ENCODE results near the gene SOX6. TPM values are rescaled to one million over a fixed set of nuclear protein-coding genes. Genes with fewer than 3 reads are reported as not detected.
"Not testable (repeated sequence)": the region's sequence is repeated elsewhere in the genome, so short reads cannot be mapped to it uniquely, and the experiment has no call there.

SOX6 gene
- total RNA-seq, 4 donors from 2014 or later, result 5.7 to 23.8 (median 18.4) TPM

DNA sequence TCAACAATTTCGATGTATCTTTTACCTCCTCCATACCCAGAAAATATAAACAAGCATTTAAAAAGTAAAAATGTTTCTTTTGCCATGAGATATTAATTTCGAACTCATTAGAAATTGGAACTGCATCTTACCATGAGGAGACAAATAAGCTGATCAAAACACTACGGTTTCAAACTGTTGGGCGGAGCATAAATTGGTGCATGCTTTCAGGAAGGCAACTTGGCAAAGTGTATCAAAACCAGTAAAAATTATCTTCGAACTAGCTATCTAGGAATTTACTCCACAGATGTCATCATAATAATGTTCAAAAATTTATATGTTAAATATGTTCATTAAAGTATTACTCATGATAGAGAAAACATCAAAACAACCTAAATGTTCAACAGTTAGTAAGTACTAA is 21.4 kb upstream of the SOX6 start:
- Histone ChIP-seq H3K4me3 (no peak overlapping the region), H3K27me3 (no peaks in the 10 kb centered on the region), H3K36me3 (no peaks in the 10 kb centered on the region), H3K27ac (no peak overlapping the region), H3K9me3 (no peaks in the 10 kb centered on the region), H3K4me1 (peaks cover 0 to 10% (median 0%) of the 10 kb centered on the region in 4 donors)
- DNase-seq (ENCODE audit: low spot score in 2 of 2), result no peak
- TF ChIP-seq EP300 (IDR thresholded peaks at IDR 0.05) (no peak), POLR2A (IDR thresholded peaks at IDR 0.05) (no peak)
- TF ChIP-seq, protein P1, sequence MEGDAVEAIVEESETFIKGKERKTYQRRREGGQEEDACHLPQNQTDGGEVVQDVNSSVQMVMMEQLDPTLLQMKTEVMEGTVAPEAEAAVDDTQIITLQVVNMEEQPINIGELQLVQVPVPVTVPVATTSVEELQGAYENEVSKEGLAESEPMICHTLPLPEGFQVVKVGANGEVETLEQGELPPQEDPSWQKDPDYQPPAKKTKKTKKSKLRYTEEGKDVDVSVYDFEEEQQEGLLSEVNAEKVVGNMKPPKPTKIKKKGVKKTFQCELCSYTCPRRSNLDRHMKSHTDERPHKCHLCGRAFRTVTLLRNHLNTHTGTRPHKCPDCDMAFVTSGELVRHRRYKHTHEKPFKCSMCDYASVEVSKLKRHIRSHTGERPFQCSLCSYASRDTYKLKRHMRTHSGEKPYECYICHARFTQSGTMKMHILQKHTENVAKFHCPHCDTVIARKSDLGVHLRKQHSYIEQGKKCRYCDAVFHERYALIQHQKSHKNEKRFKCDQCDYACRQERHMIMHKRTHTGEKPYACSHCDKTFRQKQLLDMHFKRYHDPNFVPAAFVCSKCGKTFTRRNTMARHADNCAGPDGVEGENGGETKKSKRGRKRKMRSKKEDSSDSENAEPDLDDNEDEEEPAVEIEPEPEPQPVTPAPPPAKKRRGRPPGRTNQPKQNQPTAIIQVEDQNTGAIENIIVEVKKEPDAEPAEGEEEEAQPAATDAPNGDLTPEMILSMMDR (IDR thresholded peaks at IDR 0.05), result no peak
- 86% methylated on average over 5 of the region's 5 CpGs for WGBS, 2 donors

DNA sequence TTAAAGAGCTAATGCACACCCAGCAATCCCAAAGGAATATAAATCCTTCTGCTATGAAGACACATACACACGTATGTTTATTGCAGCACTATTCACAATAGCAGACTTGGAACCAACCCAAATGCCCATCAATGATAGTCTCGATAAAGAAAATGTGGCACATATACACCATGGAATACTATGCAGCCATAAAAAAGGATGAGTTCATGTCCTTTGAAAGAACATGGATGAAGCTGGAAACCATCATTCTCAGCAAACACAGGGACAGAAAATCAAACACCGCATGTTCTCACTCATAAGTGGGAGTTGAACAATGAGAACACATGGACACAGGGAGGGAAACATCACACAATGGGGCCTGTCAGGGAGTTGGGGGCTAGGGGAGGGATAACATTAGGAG is 19.3 kb upstream of the SOX6 start:
- H3K27me3 ChIP-seq; H3K27ac ChIP-seq; H3K4me3 ChIP-seq; H3K36me3 ChIP-seq; DNase-seq (ENCODE audit: low spot score in 2 of 2); H3K4me1 ChIP-seq; H3K9me3 ChIP-seq: not testable (repeated sequence)
- WGBS, 2 donors, result 87 to 94% methylated on average over 3 of the region's 3 CpGs

DNA sequence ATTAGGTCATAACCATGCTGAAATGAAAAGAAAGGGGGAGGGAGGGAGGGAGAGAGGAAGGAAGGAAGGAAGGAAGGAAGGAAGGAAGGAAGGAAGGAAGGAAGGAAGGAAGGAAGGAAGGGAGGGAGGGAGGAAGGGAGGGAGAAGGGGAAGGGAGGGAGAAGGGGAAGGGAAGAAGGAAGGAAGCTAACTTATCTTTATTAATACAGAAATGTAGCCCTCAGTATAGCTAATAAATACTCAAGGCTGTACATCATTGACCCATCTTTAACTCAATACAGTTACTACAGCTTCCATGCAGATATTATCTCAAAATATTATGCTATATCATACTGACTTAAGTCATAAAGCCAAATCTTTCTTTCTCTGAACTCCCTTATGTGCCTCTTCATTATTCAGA is 17.4 kb upstream of the SOX6 start:
- H3K27ac ChIP-seq, result no peak overlapping the region
- no peak for DNase-seq (ENCODE audit: low spot score in 2 of 2)
- H3K4me3 ChIP-seq, result no peak overlapping the region
- H3K36me3 ChIP-seq, result no peaks in the 10 kb centered on the region
- peaks cover 0 to 4% (median 0%) of the 10 kb centered on the region in 4 donors for H3K4me1 ChIP-seq
- no peaks in the 10 kb centered on the region for H3K27me3 ChIP-seq
- TF ChIP-seq, protein P1 (IDR thresholded peaks at IDR 0.05), result no peak
- TF ChIP-seq POLR2A (IDR thresholded peaks at IDR 0.05) (no peak), EP300 (IDR thresholded peaks at IDR 0.05) (no peak)
- H3K9me3 ChIP-seq, result no peaks in the 10 kb centered on the region

DNA sequence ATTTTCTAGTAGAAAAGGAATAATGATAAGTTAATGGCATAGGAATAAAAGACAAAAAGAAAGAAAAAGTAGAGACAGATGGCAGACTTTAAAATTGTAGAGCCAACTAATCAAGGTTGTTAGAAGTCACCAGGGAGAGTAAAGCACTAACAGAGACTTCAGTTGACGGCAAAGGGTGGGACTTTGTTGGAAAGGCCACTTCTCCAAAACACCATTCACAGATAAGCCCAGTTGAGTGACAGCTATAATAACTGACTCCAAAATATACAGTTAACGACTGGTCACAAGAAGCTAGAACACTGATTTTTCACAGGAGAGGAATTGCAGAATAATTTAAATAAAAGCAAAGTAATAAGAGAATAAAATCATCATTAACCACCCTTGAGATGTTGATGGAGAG is 16.0 kb upstream of the SOX6 start:
- 95% methylated on average over 2 of the region's 2 CpGs for WGBS, 2 donors
- no peak for DNase-seq (ENCODE audit: low spot score in 2 of 2)
- no peak overlapping the region for H3K4me3 ChIP-seq
- H3K36me3 ChIP-seq, result no peaks in the 10 kb centered on the region
- no peaks in the 10 kb centered on the region for H3K9me3 ChIP-seq
- H3K27me3 ChIP-seq, result no peaks in the 10 kb centered on the region
- H3K27ac ChIP-seq, result no peak overlapping the region
- peaks cover 0 to 4% (median 0%) of the 10 kb centered on the region in 4 donors for H3K4me1 ChIP-seq
- TF ChIP-seq POLR2A (IDR thresholded peaks at IDR 0.05) (no peak), EP300 (IDR thresholded peaks at IDR 0.05) (no peak)
- TF ChIP-seq, protein P1 (IDR thresholded peaks at IDR 0.05), result no peak

DNA sequence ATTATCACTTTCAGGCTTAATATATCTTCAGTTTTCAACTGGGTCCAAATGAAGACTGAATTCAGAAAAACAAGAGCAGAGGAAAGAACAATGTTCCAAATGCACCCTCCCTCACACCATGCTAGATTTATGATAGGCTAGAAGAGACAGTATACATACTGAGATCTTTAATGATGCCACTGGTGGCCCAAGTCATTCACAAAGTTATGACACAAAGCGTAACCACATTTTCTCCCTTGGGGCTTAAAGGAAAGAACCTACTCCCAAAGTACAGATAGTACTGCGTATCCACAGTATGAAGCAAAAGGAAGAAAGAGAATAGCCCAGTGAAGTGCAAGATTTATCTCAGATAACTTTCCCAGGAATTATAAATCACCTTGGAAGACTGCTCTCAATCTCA is 10.9 kb upstream of the SOX6 start:
- H3K27ac ChIP-seq, result no peak overlapping the region
- TF ChIP-seq POLR2A (IDR thresholded peaks at IDR 0.05), result no peak
- no peaks in the 10 kb centered on the region for H3K9me3 ChIP-seq
- no peak for DNase-seq (ENCODE audit: low spot score in 2 of 2)
- H3K27me3 ChIP-seq, result no peaks in the 10 kb centered on the region
- no peak overlapping the region for H3K4me3 ChIP-seq
- WGBS, 2 donors, result 83 to 91% methylated on average over 2 of the region's 2 CpGs
- no peaks in the 10 kb centered on the region for H3K36me3 ChIP-seq
- H3K4me1 ChIP-seq, result peaks cover 0 to 13% (median 1%) of the 10 kb centered on the region in 4 donors

DNA sequence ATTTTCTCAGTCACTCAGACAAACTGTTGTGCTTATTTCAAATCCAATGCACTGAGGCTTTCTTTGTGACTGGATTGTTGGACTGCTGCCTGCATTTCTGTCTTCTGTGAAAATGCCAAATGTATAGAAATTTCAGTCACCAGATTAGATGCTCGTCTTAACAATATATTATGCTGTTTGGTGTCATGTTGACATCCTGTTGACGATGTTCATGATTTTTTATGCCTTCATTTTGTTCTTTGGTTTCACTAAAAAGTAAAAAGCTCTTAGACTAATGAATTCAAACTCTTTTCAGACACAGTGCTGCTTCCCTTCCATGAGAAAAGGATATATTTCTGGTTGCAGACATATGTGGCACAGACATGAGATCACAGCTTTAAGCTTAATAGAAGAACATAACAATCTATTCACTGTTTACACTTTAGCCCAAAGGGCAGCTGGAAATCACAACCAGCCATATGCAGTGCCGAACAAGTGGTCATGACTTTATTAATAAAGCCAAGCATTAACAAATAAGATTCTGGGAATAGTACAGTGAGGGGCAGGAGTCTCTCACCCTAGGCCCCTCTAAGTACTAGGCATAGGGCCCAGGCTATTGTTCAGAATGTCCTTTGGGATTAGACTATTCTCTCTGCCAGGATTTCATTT is 9.4 kb upstream of the SOX6 start:
- peak overlapping the region in 1 of 4 donors; percentile 1 for H3K4me3 ChIP-seq
- H3K9me3 ChIP-seq, result no peaks in the 10 kb centered on the region
- TF ChIP-seq POLR2A (IDR thresholded peaks at IDR 0.05), result no peak
- TF ChIP-seq, protein P1 (IDR thresholded peaks at IDR 0.05), result no peak
- no peak for TF ChIP-seq EP300 (IDR thresholded peaks at IDR 0.05)
- WGBS, 2 donors, result 24 to 38% methylated on average over 3 of the region's 3 CpGs
- no peak for DNase-seq (ENCODE audit: low spot score in 2 of 2)
- peak overlapping the region; percentile 13 to 47 (median 34) for H3K27ac ChIP-seq
- peaks cover 0 to 13% (median 1%) of the 10 kb centered on the region in 4 donors for H3K4me1 ChIP-seq
- no peaks in the 10 kb centered on the region for H3K27me3 ChIP-seq
- H3K36me3 ChIP-seq, result no peaks in the 10 kb centered on the region
